Fibroblast of mammary gland (primary cell): Measurements from ENCODE around the gene F8.

Source experiments
- DNase-seq: peaks from one replicate; pipeline ENCODE4 v3.0.0-alpha.2; 2010; ENCODE audit warnings: low read depth
- H3K4me3 ChIP-seq: 2 replicates; pipeline ENCODE4 v1.5.1; 2011; ENCODE audit warnings: low read depth, mild to moderate bottlenecking, low read length, moderate library complexity; ENCODE audit not compliant: control insufficient read depth
- CTCF ChIP-seq: conservative IDR thresholded peaks from 2 replicates; pipeline ENCODE4 v1.5.1; 2011; ENCODE audit warnings: low read depth, low read length, inconsistent platforms; ENCODE audit not compliant: control insufficient read depth, insufficient read depth

The F8 gene

DNA sequence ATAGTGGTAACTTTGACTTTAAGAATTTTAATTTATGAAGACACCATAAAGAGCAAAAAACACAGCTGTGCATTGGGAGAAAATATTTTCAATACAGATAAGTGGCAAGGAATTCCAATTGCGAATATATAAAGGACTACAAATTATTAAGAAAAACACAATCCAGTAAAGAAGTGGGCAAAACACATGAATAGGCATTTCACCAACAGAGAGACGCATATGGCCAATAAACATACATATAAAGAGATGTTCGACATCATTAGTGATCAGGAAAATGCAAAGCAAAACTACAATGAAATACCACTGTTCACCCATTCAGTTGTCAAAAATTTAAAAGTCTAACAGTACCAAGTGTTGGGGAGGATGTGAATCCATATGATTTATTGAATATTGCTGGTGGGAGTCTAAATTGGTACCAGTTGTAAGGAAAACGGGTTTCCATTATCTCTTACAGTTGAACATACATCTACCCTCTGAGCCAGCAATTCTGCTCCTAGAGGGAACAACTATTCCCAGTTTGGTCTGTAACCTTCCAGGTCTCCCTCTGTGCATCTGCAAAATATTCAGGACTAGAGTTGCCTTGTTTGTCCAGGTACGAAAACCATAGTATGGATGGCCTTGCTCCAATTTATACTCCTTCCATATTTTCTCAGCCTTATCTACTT is 215.6 kb downstream of the F8 start:
- no peak for TF ChIP-seq CTCF
- DNase-seq, result no peak
- H3K4me3 ChIP-seq, result no peak overlapping the region

- H3K4me3 ChIP-seq, result peak overlapping the region; percentile 47
- peak; percentile 16 for DNase-seq
- no peak for TF ChIP-seq CTCF
Measured at GRCh38 chrX:154805696-154806091, 216.8 kb downstream of the F8 start.

GRCh38 chrX:154804957-154805695 is 217.4 kb downstream of the F8 start, which contains the start of gene MPP1:
TSS of gene MPP1 (minus strand) at chrX:154805485. CDS start at chrX:154805373, 112 bp downstream.
- TF ChIP-seq CTCF, result no peak
- H3K4me3 ChIP-seq, result peak within 1 kb of the TSS; percentile 66
- DNase-seq, result peak; percentile 61

DNA sequence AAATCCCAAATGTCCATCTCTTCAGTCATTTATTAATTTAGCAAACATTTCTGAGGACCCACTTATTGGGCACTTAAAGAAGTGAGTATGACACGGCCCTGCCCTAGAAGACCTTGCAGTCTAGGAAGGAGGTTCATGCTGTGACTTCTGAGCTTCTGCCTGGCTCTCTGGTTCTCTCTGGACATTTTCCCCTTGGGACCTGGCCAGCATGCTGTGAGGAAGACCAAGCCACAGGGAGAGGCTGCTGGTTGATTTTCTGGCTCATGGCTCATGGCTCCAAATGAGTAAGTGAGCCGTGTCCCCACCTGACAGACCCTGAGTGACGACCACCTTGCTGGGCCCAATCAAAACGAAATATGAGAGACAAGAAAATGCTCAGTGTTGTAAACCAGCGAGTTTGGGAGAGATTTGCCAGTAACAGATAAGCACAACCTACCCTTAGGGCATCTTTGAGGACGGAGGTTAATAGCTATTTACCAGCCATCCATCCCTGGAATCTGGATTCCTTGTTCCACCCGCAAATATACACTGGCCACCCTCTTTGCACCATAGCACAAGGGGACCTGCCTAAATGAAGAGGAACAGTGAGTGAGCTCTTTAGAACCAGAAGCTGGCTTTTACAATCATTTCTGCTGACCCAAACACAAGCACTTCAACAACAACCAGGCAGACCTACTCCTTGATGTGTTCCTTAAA is 218.1 kb downstream of the F8 start:
- TF ChIP-seq CTCF, result no peak

DNA sequence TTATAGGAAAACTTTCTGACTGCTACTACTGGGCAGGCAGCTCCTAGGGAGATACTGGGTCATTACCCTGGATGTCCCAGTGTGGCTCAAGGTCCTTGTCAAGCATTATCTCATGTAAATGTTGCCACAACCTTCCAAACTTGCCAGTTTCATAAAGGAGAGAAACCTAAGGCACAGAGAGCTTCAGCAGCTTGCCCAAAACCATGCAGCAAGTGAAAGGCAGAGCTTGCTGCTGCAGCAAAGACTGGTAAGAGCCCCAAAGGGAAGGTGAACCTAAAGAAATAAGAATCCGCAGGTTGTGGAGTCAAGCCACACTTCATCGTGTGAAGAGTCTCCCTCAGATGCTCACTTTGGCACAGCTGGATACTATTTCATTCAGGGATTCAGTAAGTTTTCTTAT is 219.6 kb downstream of the F8 start:
- H3K4me3 ChIP-seq, result no peak overlapping the region
- DNase-seq, result no peak
- no peak for TF ChIP-seq CTCF

More for the DNA sequence above, 218.1 kb downstream of the F8 start:
- H3K4me3 ChIP-seq, result peak overlapping the region; percentile 66
- no peak for DNase-seq

GRCh38 chrX:154800478-154801210 is 221.9 kb downstream of the F8 start:
- no peak for TF ChIP-seq CTCF
- H3K4me3 ChIP-seq, result no peak overlapping the region
- no peak for DNase-seq
